Fibroblast of lung (primary cell): Measurements from ENCODE around the gene METTL16. TPM values are rescaled to one million over a fixed set of nuclear protein-coding genes. Genes with fewer than 3 reads are reported as not detected.
A peak's percentile ranks its signal among the peaks of the same experiment; 100 is the strongest.
"Not testable (repeated sequence)": the region's sequence is repeated elsewhere in the genome, so short reads cannot be mapped to it uniquely, and the experiment has no call there.

Experiments
- DNase-seq, 2 donors: peaks; one replicate each; pipeline versions ENCODE4 v3.0.0 to v3.0.0-alpha.2; 2010; ENCODE audit warnings: low read depth in 2 of 2
- H2AFZ ChIP-seq: 2 replicates; pipeline ENCODE4 v1.5.1; 2012; ENCODE audit warnings: low read length, control low read depth, inconsistent platforms
- H3K27ac ChIP-seq: 2 replicates; pipeline ENCODE4 v1.5.1; 2011; ENCODE audit warnings: low read length, control low read depth; ENCODE audit not compliant: insufficient read depth
- H3K27me3 ChIP-seq: 2 replicates; pipeline ENCODE4 v1.5.1; 2011; ENCODE audit warnings: mild to moderate bottlenecking, low read length; ENCODE audit not compliant: control insufficient read depth, insufficient read depth
- H3K36me3 ChIP-seq: 2 replicates; pipeline ENCODE4 v1.5.1; 2011; ENCODE audit warnings: low read length; ENCODE audit not compliant: control insufficient read depth, insufficient read depth
- H3K4me1 ChIP-seq: 2 replicates; pipeline ENCODE4 v1.5.1; 2011; ENCODE audit warnings: low read length; ENCODE audit not compliant: control insufficient read depth, insufficient read depth; ENCODE audit errors: extremely low read depth
- H3K4me2 ChIP-seq: 2 replicates; pipeline ENCODE4 v1.5.1; 2011; ENCODE audit warnings: low read length, control low read depth; ENCODE audit not compliant: insufficient read depth; ENCODE audit errors: extremely low read depth
- H3K4me3 ChIP-seq, 4 experiments: fragments of 200-600 bp in 1 of 4; sonication (generic) in 1 of 4; replicated peaks in 1 of 4; 2 replicates each; pipeline ENCODE4 v1.5.1; 2011 to 2016; ENCODE audit warnings: low read length in 4 of 4, low read depth in 3 of 4, mild to moderate bottlenecking in 3 of 4, control low read depth in 2 of 4, inconsistent platforms in 1 of 4, mixed read lengths in 1 of 4; ENCODE audit not compliant: insufficient read depth in 1 of 4; ENCODE audit errors: control extremely low read depth in 1 of 4
- H3K79me2 ChIP-seq: 2 replicates; pipeline ENCODE4 v1.5.1; 2012; ENCODE audit warnings: mild to moderate bottlenecking, low read length, inconsistent platforms; ENCODE audit not compliant: control insufficient read depth, insufficient read depth
- H3K9ac ChIP-seq: 2 replicates; pipeline ENCODE4 v1.5.1; 2011; ENCODE audit warnings: mild to moderate bottlenecking, low read length, control low read depth; ENCODE audit not compliant: insufficient read depth
- H3K9me3 ChIP-seq: 2 replicates; pipeline ENCODE4 v1.5.1; 2012; ENCODE audit warnings: low read depth, low read length; ENCODE audit not compliant: control insufficient read depth, insufficient read depth
- H4K20me1 ChIP-seq: 2 replicates; pipeline ENCODE4 v1.5.1; 2011; ENCODE audit warnings: low read length; ENCODE audit not compliant: control insufficient read depth, insufficient read depth; ENCODE audit errors: extremely low read depth
- CTCF ChIP-seq, 2 donors: IDR thresholded peaks in 1 of 2; conservative IDR thresholded peaks in 1 of 2; 1 replicate in 1 of 2; 2 replicates in 1 of 2; pipeline ENCODE4 v1.5.1; 2011 to 2012; ENCODE audit warnings: low read length in 2 of 2, control low read depth in 1 of 2, inconsistent platforms in 1 of 2, low read depth in 1 of 2, mild to moderate bottlenecking in 1 of 2
- EZH2 ChIP-seq: IDR thresholded peaks from 2 replicates; pipeline ENCODE4 v1.5.1; 2012; ENCODE audit warnings: low read length, control low read depth, mild to moderate bottlenecking; ENCODE audit errors: missing control alignments
- polyA plus RNA-seq, 2 donors: library from polyadenylated mRNA; depleted of rRNA in 1 of 2; stranded (reverse) in 1 of 2; unstranded in 1 of 2; fragments of >200 nt; gene quantifications; 2 replicates each; pipeline ENCODE4 v1.2.1, GENCODE V29; 2011 to 2012; ENCODE audit warnings: missing spikeins in 1 of 2
- total RNA-seq: library from RNA; depleted of rRNA; stranded (reverse); fragments of >200 nt; gene quantifications from 2 replicates; pipeline ENCODE4 v1.2.1, GENCODE V29; 2014

METTL16 gene
- total and polyA plus RNA-seq, 2 donors (not counting 1 experiment from before 2014, with no cell fraction given): 12.2 to 13.4 TPM

- no peak overlapping the region for H3K4me3 ChIP-seq
- H3K79me2 ChIP-seq: no peaks in the 10 kb centered on the region
- TF ChIP-seq EZH2 (no peak), CTCF (conservative IDR thresholded peaks at IDR 0.05 in 1 of 2, IDR thresholded peaks at IDR 0.05 in 1 of 2; ENCODE audit: low read depth in 1 of 2, low read length in 2 of 2) (no peak)
- peaks cover 2% of the 10 kb centered on the region for H3K4me1 ChIP-seq
- no peak overlapping the region for H3K27ac ChIP-seq
- no peaks in the 10 kb centered on the region for H3K36me3 ChIP-seq
- no peak overlapping the region for H2AFZ ChIP-seq
- no peaks in the 10 kb centered on the region for H3K9me3 ChIP-seq
- no peaks in the 10 kb centered on the region for H3K27me3 ChIP-seq
- no peaks in the 10 kb centered on the region for H4K20me1 ChIP-seq
- DNase-seq: no peak
- no peak overlapping the region for H3K4me2 ChIP-seq
- H3K9ac ChIP-seq: no peak overlapping the region
These were observed 70.8 kb downstream of the METTL16 start for GRCh38 chr17:2440930-2441329.

GRCh38 chr17:2439997-2440396 lies 71.7 kb downstream of the METTL16 start:
- not testable (repeated sequence) for H3K36me3 ChIP-seq
- peak; percentile 76 to 81 for DNase-seq

GRCh38 chr17:2438823-2439222 lies 72.9 kb downstream of the METTL16 start:
- Histone ChIP-seq H4K20me1 (no peaks in the 10 kb centered on the region), H3K79me2 (no peaks in the 10 kb centered on the region), H3K4me2 (no peak overlapping the region), H3K9ac (no peak overlapping the region), H3K36me3 (no peaks in the 10 kb centered on the region), H3K4me1 (peaks cover 2% of the 10 kb centered on the region), H3K27me3 (no peaks in the 10 kb centered on the region), H2AFZ (no peak overlapping the region), H3K9me3 (no peaks in the 10 kb centered on the region), H3K27ac (no peak overlapping the region), H3K4me3 (no peak overlapping the region)
- peak; percentile 85 for DNase-seq
- TF ChIP-seq CTCF (conservative IDR thresholded peaks at IDR 0.05 in 1 of 2, IDR thresholded peaks at IDR 0.05 in 1 of 2; ENCODE audit: low read depth in 1 of 2, low read length in 2 of 2): no peak
- no peak for TF ChIP-seq EZH2

More at GRCh38 chr17:2439997-2440396, 71.7 kb downstream of the METTL16 start:
- not testable (repeated sequence) for H3K9ac ChIP-seq, H3K27me3 ChIP-seq, H3K27ac ChIP-seq, H3K4me3 ChIP-seq, H4K20me1 ChIP-seq, H3K4me1 ChIP-seq, H3K9me3 ChIP-seq, H3K4me2 ChIP-seq, H3K79me2 ChIP-seq, H2AFZ ChIP-seq
